Hematopoietic multipotent progenitor cell (in vitro differentiated cells): ENCODE measurements around the gene ATF2. TPM values are rescaled to one million over a fixed set of nuclear protein-coding genes. Genes with fewer than 3 reads are reported as not detected.

Source experiments
- DNase-seq, 3 donors: peaks; one replicate each; pipeline ENCODE4 v3.0.0-alpha.2; 2011 to 2015; ENCODE audit warnings: low read depth in 2 of 3, low spot score in 2 of 3
- small RNA-seq: library from RNA; depleted of rRNA; stranded (forward); fragments of <200 nt; gene quantifications from one replicate; pipeline ENCODE3, GENCODE V24; 2012
- total RNA-seq: library from RNA; depleted of rRNA; stranded (reverse); fragments of >200 nt; gene quantifications from one replicate; pipeline ENCODE4 v1.2.3, GENCODE V29; 2012

Gene ATF2
- total RNA-seq, 1 donor: 58.7 TPM

DNA sequence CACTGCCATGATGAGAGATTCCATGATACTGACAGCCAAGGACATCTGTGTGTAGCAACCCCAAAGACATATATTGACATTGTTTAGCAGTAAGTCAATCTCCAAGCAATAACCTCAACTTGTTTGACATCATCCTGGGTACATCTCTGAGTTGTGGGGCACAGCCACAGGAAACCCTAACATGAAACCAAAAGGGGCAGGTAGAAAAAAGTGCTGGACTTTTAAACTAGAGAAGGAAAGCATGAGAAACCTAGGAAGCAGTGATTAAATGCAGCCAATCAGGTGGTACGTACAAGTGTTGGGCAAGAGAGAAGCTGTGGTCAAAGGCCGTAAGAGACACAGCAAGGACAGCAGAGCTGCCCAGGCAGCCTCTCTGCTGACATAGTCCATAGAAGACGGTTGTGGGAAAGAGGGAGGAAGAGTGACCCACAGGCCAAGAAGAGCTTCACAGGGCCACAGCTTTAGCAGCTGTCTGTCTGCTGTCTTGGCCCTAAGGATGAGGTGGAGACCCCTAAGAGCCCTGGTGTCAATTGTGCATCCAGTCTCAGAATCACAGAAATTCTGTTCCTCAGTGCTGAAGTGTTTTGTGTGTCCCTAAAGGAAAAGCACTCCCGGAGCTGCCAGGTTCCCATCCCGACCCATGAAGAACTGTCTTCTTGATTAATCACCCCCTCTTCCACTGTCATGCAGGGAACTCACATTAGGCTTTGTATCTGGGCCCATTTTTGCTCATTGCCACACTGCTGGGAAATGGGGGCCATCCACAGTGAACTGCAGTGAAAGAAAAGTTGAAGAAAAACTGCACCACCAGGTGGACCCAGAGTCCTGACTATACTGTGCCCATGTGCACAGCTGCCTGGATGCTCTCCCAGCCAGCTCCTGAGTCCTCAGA lies 137.4 kb downstream of the ATF2 start:
- peak in 2 of 3 donors; percentile 26 to 50 for DNase-seq

DNA sequence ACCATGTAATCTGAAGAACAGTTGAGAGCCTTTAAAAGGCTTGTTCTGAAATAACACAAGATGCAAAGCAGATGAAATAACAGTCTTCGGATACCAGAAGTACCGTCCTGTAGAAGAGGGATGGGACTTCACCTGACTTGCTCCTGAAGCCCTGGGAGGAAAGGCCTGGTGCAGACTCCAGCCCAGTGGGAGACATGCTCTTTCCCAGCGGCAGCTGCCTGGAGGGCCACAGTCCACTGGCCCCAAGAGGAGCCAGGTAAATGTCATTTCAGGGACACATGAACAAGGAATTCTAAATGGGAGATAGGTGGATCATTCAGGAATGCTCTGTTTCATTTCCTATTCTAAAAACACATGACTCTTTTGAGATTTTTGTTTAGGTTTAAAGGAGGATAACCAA lies 140.2 kb downstream of the ATF2 start:
- DNase-seq: no peak

DNA sequence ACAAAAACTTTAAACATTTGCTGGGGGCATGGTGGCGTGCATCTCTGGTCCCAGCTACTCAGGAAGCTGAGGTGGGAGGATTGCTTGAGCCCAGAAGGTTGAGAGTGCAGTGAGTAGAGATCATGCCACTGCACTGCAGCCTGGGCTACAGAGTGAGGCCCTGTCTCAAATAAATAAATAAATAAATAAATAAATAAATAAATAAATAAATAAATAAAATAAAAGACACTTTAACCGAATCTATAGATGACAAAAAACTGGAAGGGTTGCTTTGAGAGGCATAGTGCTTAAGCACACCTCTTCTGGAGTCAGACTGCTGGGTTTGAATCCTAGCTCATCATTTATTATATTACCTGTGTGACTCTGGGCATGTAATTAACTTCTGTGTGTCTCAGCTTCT lies 141.6 kb downstream of the ATF2 start:
- no peak for DNase-seq

DNA sequence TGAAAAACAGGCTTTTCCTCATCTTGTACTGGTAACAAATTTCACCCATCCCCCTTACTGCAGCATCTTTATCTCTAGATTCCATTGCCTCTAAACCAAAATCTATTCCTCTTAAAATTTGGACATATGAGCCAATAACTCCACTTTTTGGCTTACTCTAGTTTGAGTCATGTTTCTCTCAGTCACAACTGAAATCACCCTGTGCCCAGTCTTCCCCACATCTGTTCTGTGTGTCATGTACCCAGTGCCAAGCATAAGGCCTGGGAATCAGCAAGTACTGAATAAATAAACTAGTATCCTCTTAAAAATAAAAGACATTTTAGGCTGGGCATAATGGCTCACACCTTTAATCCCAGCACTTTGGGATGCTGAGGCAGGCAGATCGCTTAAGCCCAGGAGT lies 142.1 kb downstream of the ATF2 start:
- no peak for DNase-seq

GRCh38 chr2:175025233-175025632 lies 142.8 kb downstream of the ATF2 start:
- DNase-seq: no peak

GRCh38 chr2:175022923-175023322 lies 145.1 kb downstream of the ATF2 start:
- no peak for DNase-seq

Small RNAs within 50 kb of the gene (small RNA-seq; reads per million reads assigned to genes)
- gene MIR933: 0.20 reads per million
- gene RF02271: not detected
- gene RNU6-1290P: not detected
- gene RNU6-763P: not detected

Other genes starting within 250 kb of the ATF2 start
- gene CHN1, start 162.8 kb downstream of the ATF2 start, total RNA-seq: 0.54 TPM
- 107 TPM for gene ATP5MC3, start 13.5 kb upstream of the ATF2 start, total RNA-seq